SK-N-SH (cell line): Measurements from ENCODE around the gene ATP6V1F.

Experiments used
- CTCF ChIP-seq: fragments of 200-600 bp; sonication (generic); IDR thresholded peaks from 2 replicates; pipeline ENCODE4 v1.6.1; 2017; ENCODE audit warnings: antibody characterized with exemption, mild to moderate bottlenecking, moderate library complexity
- ELF1 ChIP-seq: IDR thresholded peaks from 2 replicates; pipeline ENCODE4 v1.4.0; 2012
- EP300 ChIP-seq, 2 experiments: IDR thresholded peaks; 2 replicates each; pipeline versions ENCODE4 v1.4.0 to v1.6.1; 2012; ENCODE audit warnings: borderline replicate concordance in 1 of 2, low read depth in 1 of 2, low read length in 1 of 2
- EZH2phosphoT487 ChIP-seq: fragments of 200-600 bp; sonication (generic); IDR thresholded peaks from 2 replicates; pipeline ENCODE4 v1.6.1; 2017; ENCODE audit warnings: low read depth, mixed run types, mild to moderate bottlenecking, antibody characterized with exemption, moderate library complexity, borderline replicate concordance
- GABPA ChIP-seq: IDR thresholded peaks from 2 replicates; pipeline ENCODE4 v1.4.0; 2012; ENCODE audit warnings: low read depth, mild to moderate bottlenecking
- POLR2AphosphoS5 ChIP-seq: IDR thresholded peaks from 2 replicates; pipeline ENCODE4 v1.6.1; 2012; ENCODE audit warnings: low read depth, low read length
- REST ChIP-seq: IDR thresholded peaks from 2 replicates; pipeline ENCODE4 v1.6.1; 2012; ENCODE audit warnings: mild to moderate bottlenecking, low read depth, low read length, moderate library complexity
- RFX5 ChIP-seq: IDR thresholded peaks from 2 replicates; pipeline ENCODE4 v1.6.1; 2012; ENCODE audit warnings: mild to moderate bottlenecking, improper control_type of control experiment, low read length
- RXRA ChIP-seq: IDR thresholded peaks from 2 replicates; pipeline ENCODE4 v1.4.0; 2012; ENCODE audit warnings: low read depth, mild to moderate bottlenecking, borderline replicate concordance
- SMC3 ChIP-seq: IDR thresholded peaks from 2 replicates; pipeline ENCODE4 v1.6.1; 2012; ENCODE audit warnings: low read depth, low read length, improper control_type of control experiment
- USF2 ChIP-seq: fragments of 150-350 bp; IDR thresholded peaks from 2 replicates; pipeline ENCODE4 v1.6.1; 2017; ENCODE audit warnings: antibody characterized with exemption, low read length, low read depth, borderline replicate concordance
- TF ChIP-seq, protein P1 (sequence below): IDR thresholded peaks from 2 replicates; pipeline ENCODE4 v1.4.0; 2012; ENCODE audit warnings: low read depth, borderline replicate concordance

- TF ChIP-seq CTCF: no peak
- no peak for TF ChIP-seq EZH2phosphoT487
- no peak for TF ChIP-seq RXRA
- TF ChIP-seq, protein P1, sequence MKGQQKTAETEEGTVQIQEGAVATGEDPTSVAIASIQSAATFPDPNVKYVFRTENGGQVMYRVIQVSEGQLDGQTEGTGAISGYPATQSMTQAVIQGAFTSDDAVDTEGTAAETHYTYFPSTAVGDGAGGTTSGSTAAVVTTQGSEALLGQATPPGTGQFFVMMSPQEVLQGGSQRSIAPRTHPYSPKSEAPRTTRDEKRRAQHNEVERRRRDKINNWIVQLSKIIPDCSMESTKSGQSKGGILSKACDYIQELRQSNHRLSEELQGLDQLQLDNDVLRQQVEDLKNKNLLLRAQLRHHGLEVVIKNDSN: no peak
- TF ChIP-seq SMC3: no peak
- TF ChIP-seq GABPA: no peak
- no peak for TF ChIP-seq REST
- TF ChIP-seq USF2: no peak
- no peak for TF ChIP-seq RFX5
- no peak for TF ChIP-seq EP300 (IDR thresholded peaks at IDR 0.05; ENCODE audit: borderline replicate concordance in 1 of 2, low read depth in 1 of 2, low read length in 1 of 2)
- no peak for TF ChIP-seq POLR2AphosphoS5
- TF ChIP-seq ELF1: no peak
Measured at GRCh38 chr7:128826512-128826911, 36.1 kb upstream of the ATP6V1F start.
